H1 (cell line): ENCODE measurements around the gene NNMT. TPM values are rescaled to one million over a fixed set of nuclear protein-coding genes. Genes with fewer than 3 reads are reported as not detected.

ENCODE experiments used
- CTCF ChIA-PET: fragments of 300-600 bp; sonication (Branson Sonifier 250); formaldehyde crosslinking; loops from one replicate; lab custom pipeline; 2021; ENCODE audit not compliant: partially characterized antibody; lab: Charles Lee
- POLR2A ChIA-PET: fragments of 300-600 bp; sonication (Branson Sonifier 250); formaldehyde crosslinking; loops from one replicate; lab custom pipeline; 2021; ENCODE audit warnings: inconsistent platforms; ENCODE audit not compliant: partially characterized antibody; lab: Charles Lee
- DNase-seq, 2 experiments: peaks; one replicate each; pipeline versions ENCODE4 v3.0.0 to v3.0.0-alpha.2; 2010 to 2022; ENCODE audit warnings: low spot score in 2 of 2, low read depth in 1 of 2, mixed read lengths in 1 of 2
- FAIRE-seq: peaks from 2 replicates; lab custom pipeline; 2011; peaks lifted over from hg19 to GRCh38; lab: Jason Lieb, UNC
- H2AFZ ChIP-seq: 2 replicates; pipeline ENCODE4 v1.8.1; 2012; ENCODE audit warnings: low read length, inconsistent platforms
- H2AK5ac ChIP-seq: 2 replicates; pipeline ENCODE4 v1.6.1; 2013; ENCODE audit warnings: low read depth, low read length
- H2BK120ac ChIP-seq: replicated peaks from 2 replicates; pipeline ENCODE3; 2013; ENCODE audit warnings: low read depth, low read length, inconsistent platforms
- H2BK12ac ChIP-seq: 2 replicates; pipeline ENCODE4 v1.6.1; 2013; ENCODE audit warnings: low read depth, low read length
- H2BK15ac ChIP-seq: 2 replicates; pipeline ENCODE4 v1.6.1; 2013; ENCODE audit warnings: low read length
- H2BK20ac ChIP-seq: 2 replicates; pipeline ENCODE4 v1.6.1; 2013; ENCODE audit warnings: low read length
- H2BK5ac ChIP-seq: 2 replicates; pipeline ENCODE4 v1.6.1; 2013; ENCODE audit warnings: low read depth, low read length
- H3K14ac ChIP-seq: 2 replicates; pipeline ENCODE4 v1.6.1; 2013; ENCODE audit warnings: inconsistent platforms; ENCODE audit not compliant: insufficient read length
- H3K18ac ChIP-seq: 2 replicates; pipeline ENCODE4 v1.6.1; 2013; ENCODE audit warnings: low read length; ENCODE audit errors: extremely low read depth
- H3K23ac ChIP-seq: 2 replicates; pipeline ENCODE4 v1.6.1; 2013; ENCODE audit warnings: inconsistent platforms; ENCODE audit not compliant: insufficient read length
- H3K23me2 ChIP-seq: 2 replicates; pipeline ENCODE4 v1.6.1; 2013; ENCODE audit warnings: low read depth, low read length
- H3K27ac ChIP-seq: 2 replicates; pipeline ENCODE4 v1.6.1; 2011; ENCODE audit warnings: low read depth, low read length, inconsistent platforms
- H3K27me3 ChIP-seq, 4 experiments: replicated peaks in 1 of 4; 1 replicate in 1 of 4; 2 replicates in 3 of 4; pipeline versions ENCODE4 v1.6.1 to v1.8.1; 2011 to 2013; ENCODE audit warnings: low read length in 3 of 4, mild to moderate bottlenecking in 3 of 4, inconsistent platforms in 2 of 4, mixed read lengths in 2 of 4, moderate library complexity in 1 of 4; ENCODE audit not compliant: control insufficient read depth in 3 of 4, insufficient read depth in 3 of 4; ENCODE audit errors: extremely low read depth in 1 of 4
- H3K36me3 ChIP-seq, 4 experiments: 2 replicates each; pipeline versions ENCODE4 v1.6.1 to v1.8.1; 2011 to 2013; ENCODE audit warnings: mild to moderate bottlenecking in 4 of 4, low read length in 3 of 4, moderate library complexity in 2 of 4, control low read depth in 1 of 4, inconsistent platforms in 1 of 4; ENCODE audit not compliant: insufficient read depth in 4 of 4, control insufficient read depth in 2 of 4
- H3K4ac ChIP-seq: replicated peaks from 2 replicates; pipeline ENCODE3; 2013; ENCODE audit warnings: low read length, low read depth, mixed read lengths, inconsistent platforms; ENCODE audit not compliant: insufficient read length
- H3K4me1 ChIP-seq, 4 experiments: replicated peaks in 1 of 4; 1 replicate in 1 of 4; 2 replicates in 3 of 4; pipeline versions ENCODE4 v1.6.1 to v1.8.1; 2011 to 2013; ENCODE audit warnings: low read length in 3 of 4, inconsistent platforms in 2 of 4, mixed read lengths in 1 of 4; ENCODE audit not compliant: insufficient read depth in 4 of 4, control insufficient read depth in 3 of 4
- H3K4me2 ChIP-seq, 2 experiments: 2 replicates each; pipeline versions ENCODE4 v1.6.1 to v1.8.1; 2011 to 2013; ENCODE audit warnings: low read depth in 2 of 2, low read length in 2 of 2, control low read depth in 1 of 2, inconsistent platforms in 1 of 2, mild to moderate bottlenecking in 1 of 2; ENCODE audit not compliant: insufficient read depth in 1 of 2
- H3K4me3 ChIP-seq, 4 experiments: fragments of 200-600, 300-600 bp in 1 of 4; sonication (generic), shearing (Covaris generic), sonication (Bioruptor Twin) in 1 of 4; 2 replicates each; pipeline versions ENCODE4 v1.5.1 to v1.8.1; 2011 to 2016; ENCODE audit warnings: low read length in 4 of 4, low read depth in 3 of 4, control low read depth in 2 of 4, inconsistent platforms in 2 of 4, mild to moderate bottlenecking in 2 of 4, mixed read lengths in 1 of 4, moderate library complexity in 1 of 4; ENCODE audit not compliant: insufficient read depth in 2 of 4; ENCODE audit errors: extremely low read depth in 1 of 4
- H3K56ac ChIP-seq: replicated peaks from 2 replicates; pipeline ENCODE3; 2013; ENCODE audit warnings: low read depth, mild to moderate bottlenecking, mixed read lengths, low read length, inconsistent platforms; ENCODE audit not compliant: insufficient read length
- H3K79me1 ChIP-seq: 2 replicates; pipeline ENCODE4 v1.6.1; 2013; ENCODE audit warnings: low read depth, low read length, control low read depth
- H3K79me2 ChIP-seq, 2 experiments: 2 replicates each; pipeline versions ENCODE4 v1.6.1 to v1.8.1; 2012 to 2013; ENCODE audit warnings: low read length in 2 of 2, mild to moderate bottlenecking in 2 of 2, inconsistent platforms in 1 of 2; ENCODE audit not compliant: insufficient read depth in 2 of 2, control insufficient read depth in 1 of 2
- H3K9ac ChIP-seq, 4 experiments: replicated peaks in 1 of 4; 1 replicate in 1 of 4; 2 replicates in 3 of 4; pipeline versions ENCODE4 v1.6.1 to v1.8.1; 2011 to 2013; ENCODE audit warnings: low read depth in 3 of 4, low read length in 3 of 4, control low read depth in 2 of 4, mild to moderate bottlenecking in 2 of 4, moderate library complexity in 2 of 4, inconsistent platforms in 1 of 4; ENCODE audit errors: extremely low read depth in 1 of 4
- H3K9me3 ChIP-seq, 2 experiments: 2 replicates each; pipeline versions ENCODE4 v1.6.1 to v1.8.1; 2012 to 2013; ENCODE audit warnings: mild to moderate bottlenecking in 2 of 2, moderate library complexity in 2 of 2, control low read depth in 1 of 2, inconsistent platforms in 1 of 2, low read depth in 1 of 2, low read length in 1 of 2, mixed read lengths in 1 of 2; ENCODE audit not compliant: insufficient read depth in 2 of 2
- H4K20me1 ChIP-seq, 2 experiments: replicated peaks in 1 of 2; 2 replicates each; pipeline versions ENCODE3 to v1.8.1; 2011 to 2013; ENCODE audit warnings: inconsistent platforms in 2 of 2, low read length in 2 of 2, mild to moderate bottlenecking in 1 of 2; ENCODE audit not compliant: insufficient read depth in 2 of 2, control insufficient read depth in 1 of 2
- H4K5ac ChIP-seq: 2 replicates; pipeline ENCODE4 v1.6.1; 2013; ENCODE audit warnings: low read length, low read depth, mixed read lengths, inconsistent platforms; ENCODE audit not compliant: insufficient read length
- H4K8ac ChIP-seq: 2 replicates; pipeline ENCODE4 v1.8.0; 2013; ENCODE audit warnings: mild to moderate bottlenecking, moderate library complexity, low read length, inconsistent platforms; ENCODE audit not compliant: insufficient read depth; ENCODE audit errors: extremely low read depth
- H4K91ac ChIP-seq: replicated peaks from 2 replicates; pipeline ENCODE3; 2013; ENCODE audit warnings: low read length, mixed read lengths, inconsistent platforms; ENCODE audit not compliant: insufficient read length
- BACH1 ChIP-seq: IDR thresholded peaks from 2 replicates; pipeline ENCODE4 v1.6.1; 2012; ENCODE audit warnings: low read length, improper control_type of control experiment
- E2F6 ChIP-seq: IDR thresholded peaks from 2 replicates; pipeline ENCODE4 v1.6.1; 2012; ENCODE audit warnings: inconsistent platforms
- EGR1 ChIP-seq: IDR thresholded peaks from 2 replicates; pipeline ENCODE4 v1.6.1; 2011; ENCODE audit warnings: low read depth, low read length, borderline replicate concordance
- HDAC2 ChIP-seq, 2 experiments: fragments of 300-600 bp in 1 of 2; sonication (generic) in 1 of 2; IDR thresholded peaks; 2 replicates each; pipeline ENCODE4 v1.6.1; 2011 to 2012; ENCODE audit warnings: low read depth in 2 of 2, low read length in 2 of 2, mild to moderate bottlenecking in 2 of 2, moderate library complexity in 2 of 2, borderline replicate concordance in 1 of 2, inconsistent platforms in 1 of 2
- KDM5A ChIP-seq: fragments of 200-600 bp; IDR thresholded peaks from 2 replicates; pipeline ENCODE4 v1.7.1; 2012; ENCODE audit warnings: mild to moderate bottlenecking, low read length, inconsistent platforms, mixed read lengths
- MAFK ChIP-seq: IDR thresholded peaks from 2 replicates; pipeline ENCODE4 v1.6.1; 2012; ENCODE audit warnings: low read depth, mild to moderate bottlenecking, improper control_type of control experiment, low read length
- RAD21 ChIP-seq, 2 experiments: IDR thresholded peaks in 1 of 2; conservative IDR thresholded peaks in 1 of 2; 2 replicates each; pipeline ENCODE4 v1.6.1; 2011; ENCODE audit warnings: low read depth in 2 of 2, low read length in 2 of 2, improper control_type of control experiment in 1 of 2, inconsistent platforms in 1 of 2, mild to moderate bottlenecking in 1 of 2, moderate library complexity in 1 of 2
- RBBP5 ChIP-seq: IDR thresholded peaks from 2 replicates; pipeline ENCODE4 v1.7.1; 2012; ENCODE audit warnings: low read depth, mild to moderate bottlenecking, inconsistent platforms, low read length, moderate library complexity, borderline replicate concordance
- SAP30 ChIP-seq: fragments of 300-600 bp; sonication (generic); IDR thresholded peaks from 2 replicates; pipeline ENCODE4 v1.7.1; 2012; ENCODE audit warnings: low read length, moderate library complexity, mild to moderate bottlenecking, inconsistent platforms; ENCODE audit not compliant: insufficient read depth, insufficient replicate concordance
- TCF12 ChIP-seq: IDR thresholded peaks from 2 replicates; pipeline ENCODE4 v1.6.1; 2011; ENCODE audit warnings: low read depth, mild to moderate bottlenecking, low read length
- YY1 ChIP-seq: IDR thresholded peaks from 2 replicates; pipeline ENCODE4 v1.6.1; 2011; ENCODE audit warnings: low read depth, mild to moderate bottlenecking, low read length
- WGBS, 2 experiments: shearing (Covaris generic) in 1 of 2; methylation state at CpG; one replicate each; pipeline versions ENCODE4 v1.1.6 to v1.1.7; 2013 to 2015; ENCODE audit warnings: low lambda C conversion rate in 2 of 2, mixed read lengths in 2 of 2, inconsistent platforms in 1 of 2, low coverage in 1 of 2, missing lambda C conversion rate in 1 of 2; ENCODE audit not compliant: insufficient replicate concordance in 2 of 2, insufficient coverage in 1 of 2, insufficient read length in 1 of 2; ENCODE audit errors: extremely low coverage in 1 of 2, missing lambda C conversion rate in 1 of 2; 5-methylcytosine and 5-hydroxymethylcytosine counted together
- polyA plus RNA-seq, 7 experiments: library from polyadenylated mRNA; depleted of rRNA in 3 of 7; stranded (reverse) in 5 of 7; unstranded in 2 of 7; fragments of >200 nt in 5 of 7; fragments of 200-250 nt in 2 of 7; gene quantifications; 1 replicate in 5 of 7; 2 replicates in 1 of 7; 4 replicates in 1 of 7; pipeline versions ENCODE4 v1.2.1 to v1.2.3, GENCODE V29; 2011 to 2013; ENCODE audit warnings: missing spikeins in 2 of 7, mixed read lengths in 2 of 7
- total RNA-seq: library from RNA; stranded (reverse); fragmentation: NEBNext Ultra II Directional; extraction: Animal tissue kit (Norgen Biotek cat#: 25700); gene quantifications from 2 replicates; pipeline ENCODE4 v1.2.1, GENCODE V29; 2021

The NNMT gene
- total and polyA plus RNA-seq, 2 of the 8 experiments (the other 6 are each of a cell fraction or from before 2014, with no cell fraction given), result not detected

- Histone ChIP-seq H2AK5ac (no peak overlapping the region), H3K4me2 (no peak overlapping the region), H2BK5ac (no peak overlapping the region), H2BK12ac (no peak overlapping the region), H4K5ac (no peak overlapping the region), H4K8ac (no peak overlapping the region), H3K4me1 (no peaks in the 10 kb centered on the region; a peak in 2 of 7 replicates), H4K20me1 (no peaks in the 10 kb centered on the region), H3K27ac (no peak overlapping the region), H3K14ac (no peak overlapping the region), H2BK20ac (no peak overlapping the region), H3K4ac (no peak overlapping the region), H2BK15ac (no peak overlapping the region), H3K79me2 (no peaks in the 10 kb centered on the region), H4K91ac (no peak overlapping the region), H3K18ac (no peak overlapping the region), H3K9ac (no peak overlapping the region), H3K36me3 (no peaks in the 10 kb centered on the region), H3K27me3 (no peaks in the 10 kb centered on the region), H3K23me2 (no peaks in the 10 kb centered on the region; the same call in 1 of the 2 replicates), H3K23ac (no peak overlapping the region), H3K79me1 (no peaks in the 10 kb centered on the region), H3K56ac (no peak overlapping the region), H2BK120ac (no peak overlapping the region), H3K9me3 (no peaks in the 10 kb centered on the region), H3K4me3 (no peak overlapping the region), H2AFZ (no peak overlapping the region)
- FAIRE-seq, result no peak
- TF ChIP-seq KDM5A (no peak), RAD21 (IDR thresholded peaks at IDR 0.05 in 1 of 2, conservative IDR thresholded peaks at IDR 0.05 in 1 of 2; ENCODE audit: low read depth in 2 of 2, low read length in 2 of 2) (no peak), TCF12 (no peak), YY1 (no peak), EGR1 (no peak), SAP30 (no peak), MAFK (no peak), RBBP5 (no peak), HDAC2 (IDR thresholded peaks at IDR 0.05; ENCODE audit: borderline replicate concordance in 1 of 2, low read depth in 2 of 2, low read length in 2 of 2) (no peak), BACH1 (no peak), E2F6 (no peak)
- CTCF ChIA-PET, result interaction anchor here (0.6 to 12.0 kb wide), 26 partner anchors 14 to 1117 kb away, joined by 3 to 280 read pairs (median 5); partner anchors contain the start of gene HTR3A
- DNase-seq, result no peak
- POLR2A ChIA-PET, result no interaction called here
- 88% methylated on average over 7 of the region's 7 CpGs; no CpG with 5 or more reads in 1 of the 2 experiments for WGBS, 2 experiments
Observed at GRCh38 chr11:114258696-114259095, 37.5 kb upstream of the NNMT start.
